Keratinocyte (primary cell): ENCODE measurements around the gene NRSN2. TPM values are rescaled to one million over a fixed set of nuclear protein-coding genes. Genes with fewer than 3 reads are reported as not detected.

ENCODE experiments used
- DNase-seq: peaks from one replicate; pipeline ENCODE4 v3.0.0-alpha.2; 2011; ENCODE audit warnings: low read depth, missing footprints, low spot score
- FAIRE-seq: peaks from 2 replicates; lab custom pipeline; 2011; peaks lifted over from hg19 to GRCh38; lab: Jason Lieb, UNC
- H2AFZ ChIP-seq: 2 replicates; pipeline ENCODE4 v1.6.0; 2012; ENCODE audit warnings: low read length, control low read depth, inconsistent platforms; ENCODE audit not compliant: control insufficient read depth
- H3K27ac ChIP-seq: 2 replicates; pipeline ENCODE4 v1.5.1; 2011; ENCODE audit warnings: low read length; ENCODE audit not compliant: control insufficient read depth, insufficient read depth
- H3K27me3 ChIP-seq: 3 replicates; pipeline ENCODE4 v1.6.0; 2011; ENCODE audit warnings: low read length; ENCODE audit not compliant: control insufficient read depth, insufficient read depth; ENCODE audit errors: extremely low read depth
- H3K36me3 ChIP-seq, 2 experiments: 2 replicates in 1 of 2; 3 replicates in 1 of 2; pipeline ENCODE4 v1.5.1; 2011; ENCODE audit warnings: low read length in 2 of 2, mild to moderate bottlenecking in 1 of 2; ENCODE audit not compliant: control insufficient read depth in 2 of 2, insufficient read depth in 2 of 2; ENCODE audit errors: extremely low read depth in 1 of 2
- H3K4me1 ChIP-seq: 3 replicates; pipeline ENCODE4 v1.5.1; 2011; ENCODE audit warnings: low read length; ENCODE audit not compliant: control insufficient read depth, insufficient read depth; ENCODE audit errors: extremely low read depth
- H3K4me2 ChIP-seq: 3 replicates; pipeline ENCODE4 v1.6.0; 2011; ENCODE audit warnings: low read depth, low read length; ENCODE audit not compliant: control insufficient read depth, insufficient read depth; ENCODE audit errors: extremely low read depth
- H3K4me3 ChIP-seq, 3 experiments: fragments of 200-600 bp in 1 of 3; sonication (generic) in 1 of 3; 2 replicates in 2 of 3; 3 replicates in 1 of 3; pipeline ENCODE4 v1.5.1; 2011 to 2016; ENCODE audit warnings: low read length in 3 of 3, mild to moderate bottlenecking in 3 of 3, control low read depth in 2 of 3, inconsistent platforms in 1 of 3, low read depth in 1 of 3, mixed read lengths in 1 of 3, mixed run types in 1 of 3, moderate library complexity in 1 of 3; ENCODE audit not compliant: control insufficient read depth in 2 of 3, insufficient read depth in 2 of 3; ENCODE audit errors: extremely low read depth in 1 of 3
- H3K79me2 ChIP-seq: 2 replicates; pipeline ENCODE4 v1.6.0; 2012; ENCODE audit warnings: low read length; ENCODE audit not compliant: control insufficient read depth, insufficient read depth
- H3K9ac ChIP-seq: 3 replicates; pipeline ENCODE4 v1.6.0; 2011; ENCODE audit warnings: low read length; ENCODE audit not compliant: control insufficient read depth, insufficient read depth; ENCODE audit errors: extremely low read depth
- H3K9me1 ChIP-seq: 3 replicates; pipeline ENCODE4 v1.6.0; 2011; ENCODE audit warnings: low read length; ENCODE audit not compliant: control insufficient read depth, insufficient read depth; ENCODE audit errors: extremely low read depth
- H3K9me3 ChIP-seq: 2 replicates; pipeline ENCODE4 v1.5.1; 2012; ENCODE audit warnings: low read depth, low read length; ENCODE audit not compliant: control insufficient read depth
- H4K20me1 ChIP-seq: 3 replicates; pipeline ENCODE4 v1.6.0; 2011; ENCODE audit warnings: low read length; ENCODE audit not compliant: control insufficient read depth, insufficient read depth; ENCODE audit errors: extremely low read depth
- CTCF ChIP-seq, 3 experiments: IDR thresholded peaks in 1 of 3; conservative IDR thresholded peaks in 1 of 3; optimal IDR thresholded peaks in 1 of 3; 2 replicates in 2 of 3; 3 replicates in 1 of 3; pipeline versions ENCODE3 to v1.5.1; 2011; ENCODE audit warnings: low read length in 3 of 3, mild to moderate bottlenecking in 3 of 3, moderate library complexity in 2 of 3, control low read depth in 1 of 3, inconsistent platforms in 1 of 3; ENCODE audit not compliant: insufficient read depth in 2 of 3; ENCODE audit errors: extremely low read depth in 1 of 3
- EZH2 ChIP-seq: IDR thresholded peaks from one replicate; pipeline ENCODE4 v1.6.1; 2012; ENCODE audit warnings: inconsistent platforms, mild to moderate bottlenecking, low read length, moderate library complexity
- dilution Hi-C: fragments of 300-500 bp; cut with MboI; formaldehyde crosslinking; loops from one replicate; pipeline ENCODE4 v1.7.0; 2020; ENCODE audit warnings: low sequenced_read_pairs; ENCODE audit not compliant: extremely low pct_ligation_motif_present
- polyA plus RNA-seq, 5 experiments: library from polyadenylated mRNA; depleted of rRNA in 3 of 5; stranded (reverse) in 3 of 5; stranded (forward) in 1 of 5; unstranded in 1 of 5; fragments of >200 nt; gene quantifications; 1 replicate in 1 of 5; 2 replicates in 3 of 5; 3 replicates in 1 of 5; pipeline versions ENCODE4 v1.2.1 to v1.2.3, GENCODE V29; 2011 to 2012; ENCODE audit warnings: missing spikeins in 2 of 5, low read depth in 1 of 5, low replicate concordance in 1 of 5

The NRSN2 gene
- polyA plus RNA-seq, 1 donor (not counting 4 experiments of a cell fraction or from before 2014, with no cell fraction given), result 10.4 TPM

- H4K20me1 ChIP-seq, result no peaks in the 10 kb centered on the region
- TF ChIP-seq CTCF (optimal IDR thresholded peaks at IDR 0.05 in 1 of 3, IDR thresholded peaks at IDR 0.05 in 1 of 3, conservative IDR thresholded peaks at IDR 0.05 in 1 of 3; ENCODE audit: extremely low read depth in 1 of 3, insufficient read depth in 2 of 3, low read length in 3 of 3), result no peak
- TF ChIP-seq EZH2, result no peak
- DNase-seq, result no peak
- H3K4me1 ChIP-seq, result peaks cover 30% of the 10 kb centered on the region
- no peak overlapping the region for H2AFZ ChIP-seq
- H3K4me2 ChIP-seq, result no peak overlapping the region
- no peak overlapping the region for H3K9ac ChIP-seq
- H3K79me2 ChIP-seq, result peaks cover 19% of the 10 kb centered on the region
- dilution Hi-C loops, result no loop called here
- no peak for FAIRE-seq
- no peaks in the 10 kb centered on the region for H3K9me3 ChIP-seq
- H3K4me3 ChIP-seq, result no peak overlapping the region
- H3K9me1 ChIP-seq, result no peaks in the 10 kb centered on the region
- H3K36me3 ChIP-seq, result no peaks in the 10 kb centered on the region
- no peaks in the 10 kb centered on the region for H3K27me3 ChIP-seq
- no peak overlapping the region for H3K27ac ChIP-seq
These were observed 44.7 kb upstream of the NRSN2 start for GRCh38 chr20:301886-302848.

DNA sequence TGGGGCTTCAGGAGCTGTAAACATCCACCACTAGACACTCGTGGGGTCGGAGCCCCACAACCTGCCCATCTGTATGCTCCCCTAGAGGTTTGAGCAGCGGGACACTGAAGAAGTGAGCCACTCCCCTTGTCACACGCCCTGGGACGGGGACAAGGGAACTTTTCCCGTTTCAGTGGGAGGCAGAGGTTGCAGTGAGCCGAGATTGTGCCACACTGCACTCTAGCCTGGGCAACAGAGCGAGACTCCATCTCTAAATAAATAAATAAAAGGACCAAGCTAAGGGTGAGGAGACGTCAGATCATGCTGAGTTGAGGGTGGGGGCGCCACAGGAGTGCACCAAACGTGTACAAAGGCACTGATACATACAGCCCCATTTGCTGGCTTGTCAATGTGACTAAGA is 41.2 kb upstream of the NRSN2 start:
- Histone ChIP-seq H3K27me3 (no peaks in the 10 kb centered on the region), H3K9ac (no peak overlapping the region), H3K27ac (no peak overlapping the region), H3K36me3 (no peaks in the 10 kb centered on the region), H4K20me1 (no peaks in the 10 kb centered on the region), H3K9me3 (peaks cover 2% of the 10 kb centered on the region), H3K4me2 (no peak overlapping the region), H2AFZ (no peak overlapping the region), H3K4me3 (no peak overlapping the region), H3K4me1 (peaks cover 35% of the 10 kb centered on the region), H3K9me1 (no peaks in the 10 kb centered on the region), H3K79me2 (no peaks in the 10 kb centered on the region)
- dilution Hi-C loops, result no loop called here
- no peak for FAIRE-seq
- no peak for DNase-seq
- TF ChIP-seq EZH2 (no peak), CTCF (optimal IDR thresholded peaks at IDR 0.05 in 1 of 3, IDR thresholded peaks at IDR 0.05 in 1 of 3, conservative IDR thresholded peaks at IDR 0.05 in 1 of 3; ENCODE audit: extremely low read depth in 1 of 3, insufficient read depth in 2 of 3, low read length in 3 of 3) (no peak)
